ENCODE data around the gene PFDN4. TPM values are rescaled to one million over a fixed set of nuclear protein-coding genes. Genes with fewer than 3 reads are reported as not detected.
"Not testable (repeated sequence)": the region's sequence is repeated elsewhere in the genome, so short reads cannot be mapped to it uniquely, and the experiment has no call there.

The PFDN4 gene
- total RNA-seq, 1 donor from 2014 or later: 23.4 TPM

DNA sequence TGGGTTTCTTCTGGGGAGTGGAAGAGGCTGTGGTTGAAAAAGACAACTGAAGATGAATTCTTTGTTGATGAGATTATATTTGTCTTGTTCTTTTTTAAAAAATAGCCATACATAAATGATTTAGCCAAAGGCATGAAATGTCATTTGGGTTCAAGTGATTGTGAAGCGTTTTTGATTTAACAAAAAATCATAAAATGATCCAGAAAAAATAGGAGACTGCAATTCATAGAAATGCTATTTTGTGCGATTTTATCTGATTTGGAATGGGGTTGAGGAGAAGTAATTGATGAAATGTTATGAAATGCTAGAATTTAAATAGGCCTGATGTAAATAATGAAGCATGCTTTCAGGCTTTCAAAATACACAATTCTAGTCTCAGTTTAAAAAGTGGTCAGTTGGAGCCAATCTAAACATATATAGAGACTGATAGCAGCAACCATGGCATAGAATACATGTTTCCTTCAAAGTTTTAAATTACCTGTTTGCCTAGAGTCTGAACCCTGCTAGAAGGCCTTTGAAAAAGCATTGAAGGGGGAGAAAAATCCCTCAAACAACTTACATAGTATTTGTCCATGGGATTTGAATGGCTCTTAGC, 21.8 kb downstream of the PFDN4 start:
- Histone ChIP-seq H3K27me3 (ENCODE audit: low read depth) (no peaks in the 10 kb centered on the region), H3K4me1 (no peaks in the 10 kb centered on the region), H3K27ac (replicated peaks) (no peak overlapping the region), H3K36me3 (no peaks in the 10 kb centered on the region), H3K4me3 (no peak overlapping the region), H3K9me3 (replicated peaks) (peaks cover 9% of the 10 kb centered on the region)
- intact Hi-C loops (cut with micrococcal nuclease): no loop called here
- TF ChIP-seq, protein P1, sequence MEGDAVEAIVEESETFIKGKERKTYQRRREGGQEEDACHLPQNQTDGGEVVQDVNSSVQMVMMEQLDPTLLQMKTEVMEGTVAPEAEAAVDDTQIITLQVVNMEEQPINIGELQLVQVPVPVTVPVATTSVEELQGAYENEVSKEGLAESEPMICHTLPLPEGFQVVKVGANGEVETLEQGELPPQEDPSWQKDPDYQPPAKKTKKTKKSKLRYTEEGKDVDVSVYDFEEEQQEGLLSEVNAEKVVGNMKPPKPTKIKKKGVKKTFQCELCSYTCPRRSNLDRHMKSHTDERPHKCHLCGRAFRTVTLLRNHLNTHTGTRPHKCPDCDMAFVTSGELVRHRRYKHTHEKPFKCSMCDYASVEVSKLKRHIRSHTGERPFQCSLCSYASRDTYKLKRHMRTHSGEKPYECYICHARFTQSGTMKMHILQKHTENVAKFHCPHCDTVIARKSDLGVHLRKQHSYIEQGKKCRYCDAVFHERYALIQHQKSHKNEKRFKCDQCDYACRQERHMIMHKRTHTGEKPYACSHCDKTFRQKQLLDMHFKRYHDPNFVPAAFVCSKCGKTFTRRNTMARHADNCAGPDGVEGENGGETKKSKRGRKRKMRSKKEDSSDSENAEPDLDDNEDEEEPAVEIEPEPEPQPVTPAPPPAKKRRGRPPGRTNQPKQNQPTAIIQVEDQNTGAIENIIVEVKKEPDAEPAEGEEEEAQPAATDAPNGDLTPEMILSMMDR (IDR thresholded peaks at IDR 0.05; ENCODE audit: borderline replicate concordance): no peak
- DNase-seq: no peak

DNA sequence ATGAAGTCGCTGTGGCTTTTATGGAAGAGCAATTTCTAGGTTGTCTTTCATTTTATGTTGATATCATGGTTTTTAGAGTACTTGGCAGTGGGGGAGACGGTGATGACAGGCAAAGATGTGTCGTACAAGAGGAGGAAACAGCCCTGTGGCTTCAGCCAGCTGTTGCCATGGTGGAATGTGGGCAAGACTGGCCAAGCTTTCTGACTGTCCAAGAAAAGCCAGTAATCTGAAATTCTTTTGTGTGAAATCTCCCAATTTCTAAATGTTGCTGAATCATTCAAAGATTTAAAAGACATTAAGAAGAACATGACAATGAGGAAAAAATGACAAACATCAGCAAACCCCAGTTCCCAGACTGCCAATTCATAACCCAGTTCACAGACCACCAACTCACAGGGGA, 23.1 kb downstream of the PFDN4 start:
- H3K4me3 ChIP-seq: no peak overlapping the region
- H3K36me3 ChIP-seq: no peaks in the 10 kb centered on the region
- intact Hi-C loops (cut with micrococcal nuclease): no loop called here
- no peak overlapping the region for H3K27ac ChIP-seq (replicated peaks)
- H3K4me1 ChIP-seq: no peaks in the 10 kb centered on the region
- no peak for DNase-seq
- TF ChIP-seq, protein P1 (IDR thresholded peaks at IDR 0.05; ENCODE audit: borderline replicate concordance): no peak
- no peaks in the 10 kb centered on the region for H3K27me3 ChIP-seq (ENCODE audit: low read depth)
- H3K9me3 ChIP-seq (replicated peaks): peaks cover 12% of the 10 kb centered on the region

DNA sequence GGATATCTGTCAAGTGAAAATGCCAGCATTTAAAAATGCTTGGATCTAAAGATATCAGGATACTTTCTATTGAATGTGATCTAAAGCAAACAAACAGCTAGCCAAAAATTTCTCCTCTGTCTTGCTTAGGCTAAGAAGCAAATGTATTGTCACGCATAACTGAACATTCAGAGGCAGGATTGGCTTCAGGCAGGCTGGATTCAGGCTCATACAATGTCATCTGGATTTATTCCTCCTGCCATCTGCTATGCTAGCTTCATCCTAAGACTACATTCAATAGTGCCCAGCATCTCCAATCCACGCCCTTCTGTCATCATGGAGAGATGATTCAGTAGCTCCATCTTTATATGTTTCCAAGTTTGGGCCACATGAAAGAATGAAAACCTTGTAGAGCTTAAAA, 27.1 kb downstream of the PFDN4 start:
- no peak for DNase-seq
- TF ChIP-seq, protein P1 (IDR thresholded peaks at IDR 0.05; ENCODE audit: borderline replicate concordance): no peak
- intact Hi-C loops (cut with micrococcal nuclease): no loop called here

DNA sequence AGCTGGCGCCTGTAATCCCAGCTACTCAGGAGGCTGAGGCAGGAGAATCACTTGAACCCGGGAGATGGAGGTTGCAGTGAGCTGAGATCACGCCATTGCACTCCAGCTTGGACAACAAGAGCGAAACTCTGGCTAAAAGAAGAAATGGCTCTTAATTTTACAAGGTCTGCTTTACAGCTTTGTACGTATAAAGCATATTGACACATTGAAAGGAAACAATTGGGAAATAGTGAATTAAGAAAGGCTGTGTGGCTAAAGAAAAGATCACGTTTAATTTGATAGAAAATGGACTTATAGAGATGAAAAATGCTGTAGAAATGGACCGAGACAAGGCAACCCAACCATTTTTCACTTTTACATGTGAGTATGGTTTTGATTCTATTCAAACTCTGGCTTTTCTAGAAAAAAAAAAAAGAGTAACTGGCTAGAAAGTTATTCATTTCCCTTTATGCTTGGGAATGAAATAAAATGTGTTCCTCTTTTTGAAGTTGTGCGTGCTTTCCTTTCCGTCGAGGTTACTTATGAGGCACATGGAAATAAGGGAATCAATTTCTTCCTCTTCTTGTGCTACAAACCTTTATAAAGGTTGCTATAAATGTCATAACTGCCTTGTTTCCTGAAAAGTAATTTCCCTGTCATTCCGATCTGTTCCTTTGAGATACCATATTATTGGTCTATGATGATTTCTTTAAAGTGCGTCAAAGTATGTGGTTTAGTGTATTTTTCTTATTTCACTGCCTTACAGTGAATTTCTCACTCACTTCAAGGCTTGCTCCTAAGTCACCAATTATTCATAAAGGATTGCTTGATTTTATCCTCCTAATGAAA, 29.4 kb downstream of the PFDN4 start:
- Histone ChIP-seq H3K27ac (replicated peaks) (no peak overlapping the region), H3K9me3 (replicated peaks) (peaks cover 14% of the 10 kb centered on the region), H3K4me1 (no peaks in the 10 kb centered on the region), H3K4me3 (no peak overlapping the region), H3K36me3 (no peaks in the 10 kb centered on the region), H3K27me3 (ENCODE audit: low read depth) (no peaks in the 10 kb centered on the region)
- TF ChIP-seq, protein P1 (IDR thresholded peaks at IDR 0.05; ENCODE audit: borderline replicate concordance): no peak
- no peak for DNase-seq
- intact Hi-C loops (cut with micrococcal nuclease): no loop called here

More for the DNA sequence above, 27.1 kb downstream of the PFDN4 start:
- no peak overlapping the region for H3K4me3 ChIP-seq
- H3K27ac ChIP-seq (replicated peaks): no peak overlapping the region
- no peaks in the 10 kb centered on the region for H3K27me3 ChIP-seq (ENCODE audit: low read depth)
- H3K36me3 ChIP-seq: no peaks in the 10 kb centered on the region
- no peaks in the 10 kb centered on the region for H3K4me1 ChIP-seq
- peaks cover 13% of the 10 kb centered on the region for H3K9me3 ChIP-seq (replicated peaks)

DNA sequence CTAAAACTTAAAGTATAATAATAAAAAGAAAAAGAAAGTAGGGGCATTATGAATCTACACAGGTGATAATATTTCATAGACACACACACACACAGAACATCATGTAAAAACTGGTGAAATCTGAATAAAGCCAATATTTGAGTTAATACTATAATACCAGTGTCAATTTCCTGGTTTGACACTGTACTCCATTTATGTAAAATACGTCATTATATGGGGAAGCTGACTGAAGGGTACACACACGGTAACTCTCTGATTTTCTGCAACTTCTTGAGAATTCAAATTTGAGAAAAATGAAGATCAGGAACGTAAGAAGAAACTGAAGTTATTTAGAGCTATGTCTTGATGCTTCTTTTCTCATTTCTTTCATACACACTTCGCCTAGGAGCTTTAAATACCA, 36.2 kb downstream of the PFDN4 start:
- intact Hi-C loops (cut with micrococcal nuclease): no loop called here

DNA sequence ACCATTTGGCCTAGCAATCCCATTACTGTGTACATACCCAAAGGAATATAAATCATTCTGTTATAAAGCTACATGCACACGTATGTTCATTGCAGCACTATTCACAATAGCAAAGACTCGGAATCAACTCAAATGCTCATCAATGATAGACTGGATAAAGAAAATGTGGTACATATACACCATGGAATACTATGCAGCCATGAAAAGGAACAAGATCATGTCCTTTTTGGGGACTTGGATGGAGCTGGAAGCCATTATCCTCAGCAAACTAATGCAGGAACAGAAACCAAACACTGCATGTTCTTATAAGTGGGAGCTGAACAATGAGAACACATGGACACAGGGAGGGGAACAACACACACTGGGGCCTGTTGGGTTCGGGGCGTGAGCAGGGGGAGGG, 40.8 kb downstream of the PFDN4 start:
- H3K36me3 ChIP-seq; H3K9me3 ChIP-seq (replicated peaks); intact Hi-C loops (cut with micrococcal nuclease); H3K4me1 ChIP-seq; H3K27ac ChIP-seq (replicated peaks); H3K4me3 ChIP-seq; H3K27me3 ChIP-seq (ENCODE audit: low read depth); DNase-seq: not testable (repeated sequence)

More for the DNA sequence above, 36.2 kb downstream of the PFDN4 start:
- Histone ChIP-seq H3K9me3 (replicated peaks) (peaks cover 16% of the 10 kb centered on the region), H3K4me3 (no peak overlapping the region), H3K27me3 (ENCODE audit: low read depth) (no peaks in the 10 kb centered on the region), H3K36me3 (no peaks in the 10 kb centered on the region), H3K27ac (replicated peaks) (no peak overlapping the region), H3K4me1 (no peaks in the 10 kb centered on the region)
- TF ChIP-seq, protein P1 (IDR thresholded peaks at IDR 0.05; ENCODE audit: borderline replicate concordance): no peak
- DNase-seq: no peak
